ENCODE results near the gene SUDS3. TPM values are rescaled to one million over a fixed set of nuclear protein-coding genes. Genes with fewer than 3 reads are reported as not detected.

Gene SUDS3
- total and polyA plus RNA-seq, 10 of the 15 experiments (the other 5 are each of a cell fraction or from before 2014, with no cell fraction given): 5.2 to 42.8 (median 21.7) TPM

DNA sequence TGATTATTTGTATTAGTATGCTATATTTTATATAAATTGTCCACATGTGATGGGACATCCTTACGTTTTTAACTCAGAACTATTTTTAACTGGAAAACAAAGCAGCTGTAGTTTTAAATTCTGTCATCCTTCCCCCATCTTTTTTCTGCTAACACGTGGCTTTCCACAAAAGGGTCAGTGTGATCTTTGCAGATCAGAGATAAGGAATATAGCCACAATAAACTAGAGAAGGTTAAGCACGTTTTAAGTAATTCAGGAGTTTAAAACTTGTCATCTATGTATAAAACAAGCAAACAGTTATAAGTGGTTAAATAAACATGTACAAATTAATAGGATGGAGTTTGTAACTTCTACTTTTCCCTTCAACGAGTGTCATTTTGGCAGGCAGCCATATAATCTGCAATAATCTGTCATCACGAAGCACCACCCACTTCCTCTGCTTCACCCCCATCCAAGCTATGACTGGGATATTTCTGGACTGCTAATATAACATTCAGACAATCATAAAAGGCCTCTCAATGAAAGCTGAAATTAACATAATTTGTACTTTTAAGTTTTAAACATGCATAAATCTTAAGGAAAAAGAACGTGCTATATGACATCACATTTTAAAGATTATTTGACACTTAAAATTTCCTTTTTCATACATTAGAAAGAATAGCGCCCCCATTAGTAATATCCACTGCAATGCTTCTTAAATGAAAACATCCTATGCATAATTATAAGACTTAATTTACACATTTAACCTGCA, 18.9 kb upstream of the SUDS3 start (continued):
- TF ChIP-seq ATF7 (IDR thresholded peaks at IDR 0.05; ENCODE audit: low read depth): peak; percentile 85
- TF ChIP-seq ZBED1 (IDR thresholded peaks at IDR 0.05; ENCODE audit: borderline replicate concordance): no peak
- TF ChIP-seq SMAD5 (IDR thresholded peaks at IDR 0.05; ENCODE audit: low read depth): no peak
- TF ChIP-seq FOXK2 (IDR thresholded peaks at IDR 0.05): no peak
- no peak for TF ChIP-seq HDGF (IDR thresholded peaks at IDR 0.05)
- TF ChIP-seq BMI1 (IDR thresholded peaks at IDR 0.05; ENCODE audit: borderline replicate concordance): no peak
- no peak for TF ChIP-seq IRF4 (IDR thresholded peaks at IDR 0.05; ENCODE audit: low read depth, low read length)
- TF ChIP-seq TBL1XR1 (IDR thresholded peaks at IDR 0.05; ENCODE audit: low read depth, low read length): 0 out of 2 replicates have a peak, but pooled peaks have one; percentile 14
- TF ChIP-seq PAX8 (IDR thresholded peaks at IDR 0.05): 0 out of 2 replicates have a peak, but pooled peaks have one; percentile 50
- 0 out of 2 replicates have a peak, but pooled peaks have one; percentile 58 for TF ChIP-seq RCOR1 (conservative IDR thresholded peaks at IDR 0.05; ENCODE audit: low read depth, low read length)
- no peak for TF ChIP-seq CEBPZ (IDR thresholded peaks at IDR 0.05; ENCODE audit: low read depth, low read length)
- TF ChIP-seq, protein P1, sequence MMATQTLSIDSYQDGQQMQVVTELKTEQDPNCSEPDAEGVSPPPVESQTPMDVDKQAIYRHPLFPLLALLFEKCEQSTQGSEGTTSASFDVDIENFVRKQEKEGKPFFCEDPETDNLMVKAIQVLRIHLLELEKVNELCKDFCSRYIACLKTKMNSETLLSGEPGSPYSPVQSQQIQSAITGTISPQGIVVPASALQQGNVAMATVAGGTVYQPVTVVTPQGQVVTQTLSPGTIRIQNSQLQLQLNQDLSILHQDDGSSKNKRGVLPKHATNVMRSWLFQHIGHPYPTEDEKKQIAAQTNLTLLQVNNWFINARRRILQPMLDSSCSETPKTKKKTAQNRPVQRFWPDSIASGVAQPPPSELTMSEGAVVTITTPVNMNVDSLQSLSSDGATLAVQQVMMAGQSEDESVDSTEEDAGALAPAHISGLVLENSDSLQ (IDR thresholded peaks at IDR 0.05): peak; percentile 59
- TF ChIP-seq, protein P2, sequence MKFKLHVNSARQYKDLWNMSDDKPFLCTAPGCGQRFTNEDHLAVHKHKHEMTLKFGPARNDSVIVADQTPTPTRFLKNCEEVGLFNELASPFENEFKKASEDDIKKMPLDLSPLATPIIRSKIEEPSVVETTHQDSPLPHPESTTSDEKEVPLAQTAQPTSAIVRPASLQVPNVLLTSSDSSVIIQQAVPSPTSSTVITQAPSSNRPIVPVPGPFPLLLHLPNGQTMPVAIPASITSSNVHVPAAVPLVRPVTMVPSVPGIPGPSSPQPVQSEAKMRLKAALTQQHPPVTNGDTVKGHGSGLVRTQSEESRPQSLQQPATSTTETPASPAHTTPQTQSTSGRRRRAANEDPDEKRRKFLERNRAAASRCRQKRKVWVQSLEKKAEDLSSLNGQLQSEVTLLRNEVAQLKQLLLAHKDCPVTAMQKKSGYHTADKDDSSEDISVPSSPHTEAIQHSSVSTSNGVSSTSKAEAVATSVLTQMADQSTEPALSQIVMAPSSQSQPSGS (IDR thresholded peaks at IDR 0.05; ENCODE audit: low read length): no peak; the same call in 1 of the 2 replicates
- no peak for TF ChIP-seq SIX5 (IDR thresholded peaks at IDR 0.05; ENCODE audit: low read depth, low read length, severe bottlenecking)
- 0 out of 2 replicates have a peak, but pooled peaks have one; percentile 10 for TF ChIP-seq JUNB (IDR thresholded peaks at IDR 0.05)
- TF ChIP-seq SREBF2 (IDR thresholded peaks at IDR 0.05; ENCODE audit: low read length): no peak
- TF ChIP-seq ETV6 (conservative IDR thresholded peaks at IDR 0.05 in 1 of 2, IDR thresholded peaks at IDR 0.05 in 1 of 2; ENCODE audit: borderline replicate concordance in 1 of 2, low read depth in 1 of 2): no peak
- TF ChIP-seq ZNF384 (IDR thresholded peaks at IDR 0.05; ENCODE audit: borderline replicate concordance, low read depth, low read length): no peak
- peak in 1 of 2 experiments; percentile 38; a peak in 1 of 4 replicates for TF ChIP-seq BHLHE40 (IDR thresholded peaks at IDR 0.05; ENCODE audit: borderline replicate concordance in 1 of 2, low read depth in 2 of 2, low read length in 1 of 2)
- no peak for TF ChIP-seq BRCA1 (IDR thresholded peaks at IDR 0.05; ENCODE audit: low read depth, low read length)
- TF ChIP-seq BCL11A (IDR thresholded peaks at IDR 0.05; ENCODE audit: low read depth, low read length): no peak
- no peak for TF ChIP-seq CHD4 (IDR thresholded peaks at IDR 0.05)
- peak; percentile 54; the same call in 1 of the 2 replicates for TF ChIP-seq NKRF (conservative IDR thresholded peaks at IDR 0.05)
